ENCODE measurements around the gene TNFAIP2.
A peak's percentile ranks its signal among the peaks of the same experiment; 100 is the strongest.

Gene TNFAIP2

GRCh38 chr14:103102689-103103260 lies 20.5 kb upstream of the TNFAIP2 start:
- Histone ChIP-seq H3K27me3 (ENCODE audit: insufficient read depth, low read depth) (no peaks in the 10 kb centered on the region), H3K27ac (no peak overlapping the region)

GRCh38 chr14:103103461-103104388 lies 19.5 kb upstream of the TNFAIP2 start:
- H3K4me2 ChIP-seq = no peak overlapping the region
- no peak overlapping the region for H2AFZ ChIP-seq (ENCODE audit: low read depth)
- H3K36me3 ChIP-seq (ENCODE audit: insufficient read depth) = no peaks in the 10 kb centered on the region
- no peak overlapping the region for H3K27ac ChIP-seq
- no peaks in the 10 kb centered on the region for H4K20me1 ChIP-seq (ENCODE audit: insufficient read depth)
- TF ChIP-seq, protein P1, sequence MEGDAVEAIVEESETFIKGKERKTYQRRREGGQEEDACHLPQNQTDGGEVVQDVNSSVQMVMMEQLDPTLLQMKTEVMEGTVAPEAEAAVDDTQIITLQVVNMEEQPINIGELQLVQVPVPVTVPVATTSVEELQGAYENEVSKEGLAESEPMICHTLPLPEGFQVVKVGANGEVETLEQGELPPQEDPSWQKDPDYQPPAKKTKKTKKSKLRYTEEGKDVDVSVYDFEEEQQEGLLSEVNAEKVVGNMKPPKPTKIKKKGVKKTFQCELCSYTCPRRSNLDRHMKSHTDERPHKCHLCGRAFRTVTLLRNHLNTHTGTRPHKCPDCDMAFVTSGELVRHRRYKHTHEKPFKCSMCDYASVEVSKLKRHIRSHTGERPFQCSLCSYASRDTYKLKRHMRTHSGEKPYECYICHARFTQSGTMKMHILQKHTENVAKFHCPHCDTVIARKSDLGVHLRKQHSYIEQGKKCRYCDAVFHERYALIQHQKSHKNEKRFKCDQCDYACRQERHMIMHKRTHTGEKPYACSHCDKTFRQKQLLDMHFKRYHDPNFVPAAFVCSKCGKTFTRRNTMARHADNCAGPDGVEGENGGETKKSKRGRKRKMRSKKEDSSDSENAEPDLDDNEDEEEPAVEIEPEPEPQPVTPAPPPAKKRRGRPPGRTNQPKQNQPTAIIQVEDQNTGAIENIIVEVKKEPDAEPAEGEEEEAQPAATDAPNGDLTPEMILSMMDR (conservative IDR thresholded peaks at IDR 0.05; ENCODE audit: low read depth, low read length) = no peak
- peaks cover 34% of the 10 kb centered on the region for H3K4me1 ChIP-seq (ENCODE audit: low read depth, poor library complexity, severe bottlenecking)
- H3K79me2 ChIP-seq (ENCODE audit: insufficient read depth, low read depth) = no peaks in the 10 kb centered on the region
- no peak overlapping the region for H3K4me3 ChIP-seq (IDR thresholded peaks at IDR 0.05; ENCODE audit: insufficient read depth, low read depth, low read length)
- H3K27me3 ChIP-seq (ENCODE audit: insufficient read depth, low read depth) = no peaks in the 10 kb centered on the region
- H3K9ac ChIP-seq = no peak overlapping the region

More at GRCh38 chr14:103102689-103103260, 20.5 kb upstream of the TNFAIP2 start:
- Histone ChIP-seq H3K36me3 (ENCODE audit: insufficient read depth) (no peaks in the 10 kb centered on the region), H3K9ac (no peak overlapping the region), H3K4me2 (no peak overlapping the region), H3K79me2 (ENCODE audit: insufficient read depth, low read depth) (no peaks in the 10 kb centered on the region), H3K4me3 (IDR thresholded peaks at IDR 0.05; ENCODE audit: insufficient read depth, low read depth, low read length) (no peak overlapping the region), H4K20me1 (ENCODE audit: insufficient read depth) (no peaks in the 10 kb centered on the region), H3K4me1 (ENCODE audit: low read depth, poor library complexity, severe bottlenecking) (peaks cover 25% of the 10 kb centered on the region), H2AFZ (ENCODE audit: low read depth) (no peak overlapping the region)
- TF ChIP-seq, protein P1 (conservative IDR thresholded peaks at IDR 0.05; ENCODE audit: low read depth, low read length) = no peak

GRCh38 chr14:103104389-103104653 lies 18.9 kb upstream of the TNFAIP2 start:
- Histone ChIP-seq H3K27ac (no peak overlapping the region), H3K4me1 (ENCODE audit: low read depth, poor library complexity, severe bottlenecking) (peaks cover 35% of the 10 kb centered on the region), H2AFZ (ENCODE audit: low read depth) (no peak overlapping the region)

DNA sequence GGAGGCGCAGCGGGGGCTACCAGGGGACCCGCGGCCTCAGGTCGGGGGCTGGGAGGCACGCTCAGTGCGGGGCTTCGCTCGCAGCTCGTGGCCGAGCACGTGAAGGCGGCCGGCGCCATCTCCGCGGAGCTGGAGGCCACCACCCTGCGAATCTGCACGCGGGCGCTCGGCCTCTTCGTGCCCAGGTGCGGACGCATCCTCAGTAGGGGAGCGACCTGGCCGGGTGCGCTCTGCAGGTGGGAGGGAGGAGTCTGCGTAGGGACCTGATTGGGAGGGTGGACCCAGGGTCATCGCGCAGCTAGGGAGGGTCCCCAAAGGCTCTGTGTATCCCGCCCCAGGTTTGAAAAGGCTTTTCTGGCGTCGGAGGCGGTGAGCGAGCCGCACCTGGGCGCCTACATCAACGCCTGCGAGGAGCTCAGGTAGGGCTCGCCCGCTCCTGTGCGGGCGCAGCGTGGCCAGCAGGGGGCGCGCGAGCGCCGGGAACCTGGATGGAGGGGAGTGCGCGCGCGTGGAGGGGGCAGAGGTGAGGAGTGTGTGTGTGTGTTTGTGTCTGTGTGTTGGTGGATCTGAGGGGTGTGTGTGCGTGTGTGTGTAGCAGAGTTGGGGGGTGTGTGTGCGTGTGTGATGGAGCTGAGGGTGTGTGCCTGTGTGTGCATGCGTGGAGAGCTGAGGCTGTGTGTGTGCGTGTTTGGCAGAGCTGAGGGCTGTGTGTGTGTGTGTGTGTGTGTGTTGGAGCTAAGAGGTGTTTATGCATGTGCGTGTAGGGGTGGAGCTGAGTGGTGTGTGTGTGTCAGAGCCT lies 18.4 kb upstream of the TNFAIP2 start:
- no peak overlapping the region for H3K9ac ChIP-seq
- H4K20me1 ChIP-seq (ENCODE audit: insufficient read depth) = no peaks in the 10 kb centered on the region
- no peaks in the 10 kb centered on the region for H3K79me2 ChIP-seq (ENCODE audit: insufficient read depth, low read depth)
- H2AFZ ChIP-seq (ENCODE audit: low read depth) = no peak overlapping the region; the same call in 1 of the 2 replicates
- TF ChIP-seq, protein P1 (conservative IDR thresholded peaks at IDR 0.05; ENCODE audit: low read depth, low read length) = peak; percentile 74
- H3K27ac ChIP-seq = no peak overlapping the region
- H3K4me1 ChIP-seq (ENCODE audit: low read depth, poor library complexity, severe bottlenecking) = peaks cover 38% of the 10 kb centered on the region
- no peaks in the 10 kb centered on the region for H3K27me3 ChIP-seq (ENCODE audit: insufficient read depth, low read depth)
- peak overlapping the region; percentile 71 for H3K4me2 ChIP-seq
- H3K4me3 ChIP-seq (IDR thresholded peaks at IDR 0.05; ENCODE audit: insufficient read depth, low read depth, low read length) = no peak overlapping the region
- H3K36me3 ChIP-seq (ENCODE audit: insufficient read depth) = no peaks in the 10 kb centered on the region

More at GRCh38 chr14:103104389-103104653, 18.9 kb upstream of the TNFAIP2 start:
- Histone ChIP-seq H3K4me3 (IDR thresholded peaks at IDR 0.05; ENCODE audit: insufficient read depth, low read depth, low read length) (no peak overlapping the region), H3K9ac (no peak overlapping the region), H4K20me1 (ENCODE audit: insufficient read depth) (no peaks in the 10 kb centered on the region), H3K4me2 (no peak overlapping the region), H3K36me3 (ENCODE audit: insufficient read depth) (no peaks in the 10 kb centered on the region), H3K79me2 (ENCODE audit: insufficient read depth, low read depth) (no peaks in the 10 kb centered on the region), H3K27me3 (ENCODE audit: insufficient read depth, low read depth) (no peaks in the 10 kb centered on the region)
- TF ChIP-seq, protein P1 (conservative IDR thresholded peaks at IDR 0.05; ENCODE audit: low read depth, low read length) = no peak

Measured in KMS-11 (cell line).